Measurements from ENCODE around the gene NRL. TPM values are rescaled to one million over a fixed set of nuclear protein-coding genes. Genes with fewer than 3 reads are reported as not detected.

The NRL gene
- total RNA-seq: 1.6 and 2.0 TPM in 2 replicates

DNA sequence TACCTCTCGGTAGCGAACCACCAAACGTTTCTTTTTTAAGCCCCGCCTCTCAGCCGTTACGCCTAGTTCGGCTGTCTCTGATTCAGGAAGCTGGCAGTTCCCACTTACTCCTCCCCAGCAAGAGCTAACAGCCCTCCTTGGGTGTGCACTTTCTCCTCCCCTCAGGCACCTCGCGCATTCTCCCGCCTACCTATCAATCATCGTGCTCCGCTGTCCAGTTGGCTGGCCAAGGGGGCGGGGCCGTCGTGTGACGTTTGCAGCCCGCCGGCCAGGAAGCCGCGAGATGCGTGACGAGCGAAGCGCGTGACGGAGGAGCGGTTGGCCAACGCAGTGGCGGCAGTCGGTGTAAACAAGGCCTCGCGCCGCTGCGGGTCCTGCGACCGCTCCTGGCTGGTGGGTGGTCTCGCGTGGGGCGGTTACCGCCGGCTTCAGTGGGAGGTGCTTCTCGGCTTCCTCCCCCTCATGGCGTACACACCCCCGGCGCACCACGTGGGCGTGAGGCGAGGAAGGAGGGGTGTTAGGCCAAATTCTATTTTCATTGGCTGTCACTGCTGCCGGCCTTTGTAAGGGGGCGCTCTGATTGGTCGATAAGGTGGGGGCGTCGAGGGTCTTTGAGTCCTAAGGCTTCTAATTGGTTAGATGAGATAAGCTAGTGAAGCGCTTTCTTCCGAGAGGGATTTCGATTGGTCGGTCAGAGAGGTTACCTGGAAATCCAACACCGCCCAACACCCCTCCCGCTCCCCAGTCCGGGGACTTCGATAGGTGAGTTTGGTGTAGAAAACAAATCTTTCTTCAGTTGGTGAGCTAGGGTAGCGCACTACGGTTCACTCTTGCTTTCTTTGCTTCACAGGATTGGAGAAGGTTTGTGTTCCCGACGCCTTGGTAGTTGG lies at the start of gene NRL, which contains the start of gene DCAF11:
Gene NRL, minus strand, starts transcription at position 418 of the 890 bp plus-strand sequence. CDS start 32,101 bp downstream, outside the sequence.
Gene DCAF11, plus strand, starts transcription at position 246 of the 890 bp plus-strand sequence. CDS start 818 bp downstream, outside the sequence.

DNA sequence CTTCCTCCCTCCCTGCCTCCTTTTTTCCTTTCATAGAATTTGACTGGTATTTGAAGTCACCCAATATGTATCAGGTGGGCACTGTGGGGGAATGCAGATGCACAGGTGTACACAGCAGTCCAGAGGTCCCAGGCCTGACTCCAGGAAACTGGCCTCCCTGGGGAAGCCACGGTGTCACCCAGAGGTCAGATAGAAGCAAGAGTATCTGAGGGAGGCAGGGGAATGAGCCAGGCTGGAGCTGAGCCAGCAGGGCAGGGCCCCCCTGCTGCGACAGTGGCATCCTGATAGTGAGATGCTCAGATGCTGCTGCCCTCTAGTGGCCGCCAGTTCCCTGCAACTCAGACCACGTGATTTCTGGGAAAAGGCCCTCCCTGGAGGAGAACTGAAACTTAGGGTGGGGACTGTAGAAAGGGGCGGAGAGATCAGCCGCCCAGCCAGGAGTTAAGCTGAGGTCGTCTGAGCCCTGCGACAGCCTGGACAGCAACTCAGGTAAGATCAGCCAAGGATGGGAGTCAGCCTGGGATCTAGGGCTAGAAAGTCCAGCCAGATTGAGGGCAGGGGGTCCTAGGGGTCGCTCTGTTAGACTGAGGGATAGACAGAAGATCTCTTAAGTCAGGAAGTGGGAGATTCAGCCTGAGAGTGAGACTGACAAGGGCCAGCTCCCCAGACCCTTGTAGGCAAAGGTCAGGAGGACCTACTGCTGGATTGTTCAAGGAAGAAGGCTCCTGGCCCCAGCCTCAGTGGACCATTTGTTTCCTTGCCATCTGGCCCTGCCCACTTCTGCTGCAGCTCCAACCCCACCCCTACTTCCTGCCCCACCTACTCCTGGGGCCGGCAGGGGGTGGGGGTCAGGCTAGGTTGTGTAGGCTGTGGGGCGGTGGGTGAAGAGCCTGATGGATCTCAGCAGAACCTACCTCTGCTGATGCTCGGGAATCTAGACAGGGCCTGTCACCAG lies 46.4 kb upstream of the NRL start, which contains the start of gene IRF9:
Gene IRF9, plus strand, starts transcription at position 416 of the 955 bp plus-strand sequence. CDS start 880 bp downstream, outside the sequence.

DNA sequence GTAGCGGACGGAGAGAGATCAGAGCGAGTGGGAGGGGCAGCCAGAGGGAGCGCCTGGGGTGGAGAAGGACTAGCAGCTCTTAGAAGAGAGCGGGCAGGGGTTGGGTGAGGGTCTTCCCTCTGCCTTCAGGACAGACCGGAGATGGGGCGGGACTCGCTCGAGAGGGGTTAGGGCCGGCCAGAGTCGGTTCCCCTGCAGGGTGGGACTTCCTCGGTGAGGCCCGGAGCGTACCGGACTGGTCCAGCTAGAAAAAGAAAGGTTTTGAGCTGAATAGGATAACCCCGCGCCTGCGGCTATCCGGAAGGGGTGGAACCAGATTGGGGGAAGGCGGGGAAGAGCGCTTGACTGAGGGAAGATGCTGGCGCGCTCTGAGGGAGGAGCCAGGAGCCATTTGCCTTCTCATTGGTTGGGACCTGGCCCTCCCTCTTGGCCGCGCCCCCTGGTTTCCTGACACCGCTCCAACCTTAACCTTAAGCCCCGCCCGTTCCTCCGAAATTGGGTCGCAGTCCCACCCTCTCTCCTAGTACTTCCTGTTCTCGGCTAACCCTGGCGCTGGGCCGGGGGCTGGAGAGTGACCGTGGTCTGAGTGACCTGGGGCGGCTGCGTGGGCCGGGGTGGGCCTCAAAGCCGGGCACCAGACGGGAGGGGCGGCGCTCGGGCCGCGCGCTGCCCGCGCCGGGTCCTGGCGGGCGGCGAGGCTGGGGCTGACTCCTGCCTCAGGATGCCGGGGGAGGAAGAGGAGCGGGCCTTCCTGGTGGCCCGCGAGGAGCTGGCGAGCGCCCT lies 32.4 kb upstream of the NRL start, which contains the start of gene RNF31:
Gene RNF31, plus strand, starts transcription at position 521 of the 783 bp plus-strand sequence. Its CDS starts 201 bp downstream, at position 722.

DNA sequence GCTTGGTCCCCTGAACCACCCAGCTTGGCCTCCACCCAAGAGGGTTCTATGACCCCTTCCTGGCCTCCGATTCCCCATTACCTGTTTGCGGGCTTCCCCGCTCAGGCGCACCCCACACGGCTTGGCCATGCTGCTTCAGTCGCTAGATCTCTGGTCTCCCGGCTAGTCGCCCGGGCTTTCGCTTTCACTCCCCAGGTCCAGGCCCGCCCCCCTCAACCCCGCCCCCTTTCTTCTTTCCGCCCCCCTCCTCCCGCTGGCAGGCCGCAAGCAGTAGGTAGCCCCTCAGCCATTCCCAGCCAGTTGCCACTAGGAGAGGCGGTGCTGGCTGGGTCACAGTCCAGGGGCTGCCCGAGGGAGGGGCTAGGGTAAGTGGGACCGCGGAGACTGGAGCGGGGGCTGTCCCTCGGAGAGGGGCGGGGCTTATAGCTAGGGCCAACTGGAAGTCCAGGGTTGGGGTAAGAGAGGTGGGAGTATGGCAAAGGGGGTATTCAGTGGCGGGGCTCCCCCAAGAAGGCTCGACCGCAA lies 31.8 kb upstream of the NRL start, which contains the start of gene PSME2:
Gene PSME2, minus strand, starts transcription at position 158 of the 525 bp plus-strand sequence. Its CDS starts 29 bp downstream, at position 129.

DNA sequence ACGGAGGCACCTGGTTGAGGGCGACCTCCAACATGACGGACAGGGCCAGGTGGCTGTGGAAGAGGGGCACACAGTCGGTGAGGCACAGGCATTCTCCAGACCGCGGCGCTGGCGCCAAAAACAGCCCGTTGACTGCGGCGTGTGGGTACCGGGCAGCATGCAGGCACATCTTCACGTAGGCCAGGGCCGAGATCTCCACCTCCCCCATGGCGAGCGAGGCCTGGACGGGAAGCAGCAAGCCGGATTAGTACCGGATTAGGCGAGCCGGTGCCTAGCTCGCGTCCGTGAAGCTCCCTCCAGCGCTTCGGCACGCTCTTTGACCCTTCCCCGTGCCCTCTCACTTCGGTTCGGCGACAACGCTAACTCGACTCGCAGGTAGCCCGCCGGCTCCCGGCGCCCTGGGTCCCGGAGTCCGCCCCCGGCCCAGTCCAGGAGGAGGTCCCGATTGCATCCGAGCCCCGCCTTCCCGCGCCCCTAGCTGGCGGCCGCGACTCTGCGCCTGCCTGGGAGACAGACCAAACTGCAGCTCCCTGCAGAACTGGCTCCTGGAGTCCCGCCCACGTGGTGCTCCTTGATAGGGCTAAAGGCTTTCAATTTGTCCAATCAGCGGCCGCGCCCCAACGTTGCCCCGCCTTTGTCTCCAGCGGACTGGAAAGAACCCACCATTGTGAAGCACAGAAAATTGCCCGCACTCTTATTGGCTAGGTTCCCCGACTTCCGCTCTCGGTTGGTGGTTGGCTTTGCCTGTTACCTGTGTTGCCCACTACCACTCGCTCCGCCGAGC lies 26.5 kb upstream of the NRL start, which contains the start of gene EMC9:
Gene EMC9, minus strand, starts transcription at position 495 of the 784 bp plus-strand sequence. Its CDS starts 287 bp downstream, at position 208.

DNA sequence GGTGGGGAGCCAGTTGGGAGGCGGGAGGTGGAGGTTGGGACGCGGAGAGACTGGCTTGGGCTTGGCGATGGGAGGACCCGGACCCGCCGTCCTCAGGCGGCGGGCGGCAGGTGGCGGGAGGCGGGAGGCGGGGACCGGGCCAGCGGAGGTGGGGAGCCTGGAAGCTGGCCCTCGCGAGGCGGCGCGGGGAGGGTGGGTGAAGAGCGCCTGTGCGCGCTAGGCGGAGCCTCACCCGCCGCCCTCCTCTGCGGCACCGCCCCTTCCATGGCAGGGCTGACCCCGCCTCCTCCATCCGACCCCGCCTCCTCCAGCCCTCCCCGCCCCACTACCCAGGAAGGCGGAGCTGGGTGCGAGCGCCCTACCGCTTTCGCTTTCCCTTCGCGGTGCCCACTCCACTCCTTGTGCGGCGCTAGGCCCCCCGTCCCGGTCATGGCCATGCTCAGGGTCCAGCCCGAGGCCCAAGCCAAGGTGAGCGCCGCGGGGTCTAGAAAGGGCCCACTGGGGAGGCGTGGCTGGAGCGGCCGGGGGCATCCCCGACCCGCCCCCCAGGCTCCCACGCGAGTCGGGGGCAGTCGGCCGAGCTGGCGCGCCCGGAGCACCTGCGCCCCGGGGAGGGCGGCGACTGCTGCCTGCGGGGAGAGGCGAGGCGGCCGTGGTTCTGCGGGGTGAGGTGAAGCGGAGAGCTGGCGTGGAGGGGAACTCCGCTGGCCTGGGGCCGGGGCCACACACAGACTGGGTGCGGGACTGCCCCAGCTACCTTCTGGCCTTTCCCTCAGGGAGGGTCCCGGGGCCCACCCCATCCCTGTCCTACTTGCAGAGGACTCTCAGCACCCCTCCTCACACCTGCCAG lies 21.3 kb upstream of the NRL start, which contains the start of gene PSME1:
Gene PSME1, plus strand, starts transcription at position 361 of the 850 bp plus-strand sequence. Its CDS starts 69 bp downstream, at position 430.

DNA sequence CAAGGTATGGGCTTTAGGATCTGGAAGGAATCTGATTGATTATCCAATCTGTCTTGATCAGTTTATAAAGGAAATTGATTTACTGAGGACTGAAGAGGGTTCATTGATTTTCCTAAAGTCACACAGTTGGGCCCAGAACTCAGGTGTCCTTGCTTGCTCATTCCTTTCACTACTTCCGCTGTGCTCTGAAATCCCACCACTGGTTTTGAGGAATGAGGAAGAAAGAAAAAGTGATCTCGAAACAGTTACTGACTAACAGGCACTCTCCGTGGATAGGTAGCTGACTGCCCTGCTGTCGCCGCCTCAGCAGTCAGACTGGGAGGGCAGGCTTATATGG lies 15.6 kb upstream of the NRL start, which contains the start of gene FITM1:
Gene FITM1, plus strand, starts transcription at position 280 of the 337 bp plus-strand sequence. CDS start 905 bp downstream, outside the sequence.

DNA sequence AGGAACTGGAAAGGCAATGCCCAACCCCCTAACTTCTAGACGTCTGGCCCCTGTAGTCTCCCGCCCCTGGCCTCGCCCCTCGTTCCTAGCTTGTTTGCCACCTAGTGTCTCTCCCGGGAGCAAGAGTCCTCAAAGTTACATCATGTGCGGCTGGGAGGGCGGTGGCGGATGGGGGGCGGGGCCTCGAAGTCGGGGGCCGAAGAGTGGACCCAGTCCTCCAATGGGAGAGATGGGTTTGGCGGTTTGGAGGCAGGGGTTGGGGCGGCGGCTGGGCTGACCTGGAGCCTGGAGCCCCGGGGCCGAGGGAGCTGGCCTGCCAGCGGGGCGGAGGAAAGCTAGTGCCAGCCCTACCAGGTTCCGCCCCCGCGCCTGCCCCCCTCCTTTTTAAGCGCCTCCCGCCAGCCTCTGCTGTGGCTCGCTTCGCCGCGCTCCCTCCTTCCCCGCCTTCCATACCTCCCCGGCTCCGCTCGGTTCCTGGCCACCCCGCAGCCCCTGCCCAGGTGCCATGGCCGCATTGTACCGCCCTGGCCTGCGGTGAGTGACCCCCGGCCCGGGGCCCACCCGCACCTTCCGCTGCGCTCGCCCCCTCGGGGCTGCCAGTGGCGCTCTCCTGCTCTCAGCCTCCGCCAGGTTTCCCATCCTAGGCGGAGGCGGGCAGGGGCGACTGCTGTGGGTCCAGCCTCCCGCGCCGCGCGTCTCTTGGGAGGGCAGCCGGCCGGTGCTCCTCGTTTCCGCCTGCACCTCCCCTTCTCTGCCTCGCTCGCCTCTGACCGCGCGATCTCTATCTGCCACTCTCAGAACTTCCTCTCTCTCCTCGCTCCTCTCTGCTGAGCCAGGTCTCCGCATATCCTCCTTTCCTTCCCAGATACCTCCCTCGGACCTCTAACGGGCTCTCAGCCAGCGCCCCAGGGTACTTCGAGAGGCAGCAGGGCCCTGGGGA lies 20.6 kb downstream of the NRL start, which contains the start of gene PCK2:
Gene PCK2, plus strand, starts transcription at position 411 of the 940 bp plus-strand sequence. Its CDS starts 95 bp downstream, at position 506.

DNA sequence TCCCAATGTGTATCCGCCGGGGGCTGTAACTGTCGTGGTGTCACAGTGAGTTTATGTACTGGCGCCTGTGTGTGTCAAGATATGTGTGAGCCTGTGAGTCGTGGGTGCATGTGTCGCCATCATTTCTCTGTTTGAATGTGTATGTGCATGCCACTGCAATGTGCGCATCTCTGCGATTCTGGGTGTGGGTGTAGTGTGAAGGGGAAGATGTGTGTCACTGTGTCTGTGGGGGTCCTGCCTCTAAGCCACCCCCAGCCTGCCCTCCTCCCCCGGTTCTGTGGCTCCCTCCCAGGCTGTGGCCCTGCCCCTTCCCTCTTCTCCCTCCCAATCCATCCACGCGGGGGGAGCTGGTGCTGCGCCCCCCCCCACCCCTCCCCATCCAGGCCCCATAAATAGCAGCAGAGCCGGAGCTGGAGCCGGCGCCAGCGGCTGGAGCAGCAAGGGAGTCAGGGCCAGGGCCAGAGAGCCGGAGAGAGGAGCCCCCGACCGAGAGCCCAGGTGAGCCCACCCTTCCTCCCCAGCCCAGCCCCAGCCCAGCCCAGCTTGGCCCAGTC lies 43.5 kb downstream of the NRL start, which contains the start of gene CPNE6:
Gene CPNE6, plus strand, starts transcription at position 419 of the 554 bp plus-strand sequence. CDS start 1,375 bp downstream, outside the sequence.

DNA sequence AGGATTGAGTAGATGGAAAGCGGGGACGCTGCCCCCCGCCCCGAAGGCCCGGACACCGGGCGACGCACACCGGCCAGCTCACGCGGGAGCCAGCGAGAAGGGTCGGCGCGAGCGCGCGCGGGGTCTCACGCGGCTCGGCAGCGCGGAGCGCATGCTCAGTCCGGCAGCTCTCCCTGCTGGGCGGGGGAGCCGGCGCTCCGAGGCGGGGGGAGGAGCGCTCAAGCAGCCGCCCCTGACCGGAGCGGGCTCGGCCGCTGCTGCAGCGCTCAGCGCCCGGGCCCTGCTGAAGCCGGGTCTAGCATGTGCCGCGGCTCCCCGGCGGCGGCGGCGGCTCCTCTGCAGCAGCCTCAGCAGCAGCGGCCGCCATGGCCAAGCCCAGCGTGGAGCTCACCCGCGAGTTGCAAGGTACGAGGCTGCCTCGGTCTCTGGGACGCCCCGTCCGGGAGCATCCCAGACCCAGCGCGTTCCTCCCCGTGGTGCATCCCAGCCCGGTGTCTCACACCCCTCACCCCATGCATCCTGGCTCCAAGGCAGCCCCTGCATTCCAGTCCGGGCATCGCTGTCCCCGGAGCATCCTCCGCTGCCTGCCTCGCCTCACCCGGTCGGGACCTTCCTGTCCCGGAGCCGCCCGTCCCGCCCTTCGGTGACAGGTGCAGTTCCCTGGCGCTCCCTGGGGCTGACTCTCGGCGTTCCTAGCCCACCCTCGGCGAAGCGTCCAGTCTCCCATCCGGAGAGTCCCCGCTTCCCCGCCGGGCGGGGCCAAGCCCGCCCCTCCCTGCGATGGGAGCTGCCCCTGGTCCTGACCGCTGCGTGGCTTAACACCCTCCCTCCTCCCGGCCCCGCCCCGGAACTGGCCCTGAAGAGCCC lies 62.7 kb downstream of the NRL start, which contains the start of gene CARMIL3:
Gene CARMIL3, plus strand, starts transcription at position 221 of the 867 bp plus-strand sequence. Its CDS starts 145 bp downstream, at position 366.

Small RNA genes within 50 kb of the gene (small RNA-seq; reads per million reads assigned to genes)
- 0.17 reads per million for gene RNA5SP383

Other genes starting within 250 kb of the NRL start
- 41.6 and 45.1 TPM in 2 replicates for gene DHRS4, start 161.2 kb downstream of the NRL start, total RNA-seq
- gene DHRS4L2, start 126.0 kb downstream of the NRL start, total RNA-seq: 9.4 and 12.6 TPM in 2 replicates
- gene CARMIL3, start 62.9 kb downstream of the NRL start, total RNA-seq: under 0.01 TPM in 2 replicates
- not detected in 2 replicates for gene CPNE6, start 43.4 kb downstream of the NRL start, total RNA-seq
- gene PCK2, start 20.6 kb downstream of the NRL start, total RNA-seq: 20.4 and 23.9 TPM in 2 replicates
- 88.3 and 88.7 TPM in 2 replicates for gene DCAF11, start 172 bp downstream of the NRL start, total RNA-seq
- gene FITM1, start 15.7 kb upstream of the NRL start, total RNA-seq: 0.39 and 1.7 TPM in 2 replicates
- gene PSME1, start 21.2 kb upstream of the NRL start, total RNA-seq: 22.4 and 72.6 TPM in 2 replicates
- gene EMC9, start 26.6 kb upstream of the NRL start, total RNA-seq: 11.4 and 13.6 TPM in 2 replicates
- 32.6 and 48.4 TPM in 2 replicates for gene PSME2, start 31.7 kb upstream of the NRL start, total RNA-seq
- 75.4 and 87.3 TPM in 2 replicates for gene RNF31, start 32.5 kb upstream of the NRL start, total RNA-seq
- gene IRF9, start 46.3 kb upstream of the NRL start, total RNA-seq: 42.4 and 46.6 TPM in 2 replicates
- gene REC8, start 57.1 kb upstream of the NRL start, total RNA-seq: 14.2 and 15.7 TPM in 2 replicates
- 20.4 and 36.2 TPM in 2 replicates for gene IPO4, start 73.9 kb upstream of the NRL start, total RNA-seq
- 73.8 and 74.5 TPM in 2 replicates for gene TM9SF1, start 80.5 kb upstream of the NRL start, total RNA-seq
- gene TSSK4, start 90.7 kb upstream of the NRL start, total RNA-seq: 0.54 TPM in 1 of 2 replicates, not detected in the other
- 20.5 and 22.0 TPM in 2 replicates for gene CHMP4A, start 98.5 kb upstream of the NRL start, total RNA-seq
- gene MDP1, start 101.1 kb upstream of the NRL start, total RNA-seq: 15.3 and 15.6 TPM in 2 replicates
- gene NEDD8, start 117.4 kb upstream of the NRL start, total RNA-seq: 99.8 and 112 TPM in 2 replicates
- gene GMPR2, start 118.0 kb upstream of the NRL start, total RNA-seq: 79.6 and 117 TPM in 2 replicates
- gene TINF2, start 127.7 kb upstream of the NRL start, total RNA-seq: 57.4 and 70.3 TPM in 2 replicates
- gene TGM1, start 148.2 kb upstream of the NRL start, total RNA-seq: 33.4 and 35.4 TPM in 2 replicates
- 51.1 and 51.4 TPM in 2 replicates for gene RABGGTA, start 156.6 kb upstream of the NRL start, total RNA-seq
- gene DHRS1, start 184.8 kb upstream of the NRL start, total RNA-seq: 27.1 and 27.9 TPM in 2 replicates
- gene NOP9, start 184.9 kb upstream of the NRL start, total RNA-seq: 20.4 and 30.3 TPM in 2 replicates
- gene CIDEB, start 193.0 kb upstream of the NRL start, total RNA-seq: 9.0 and 11.0 TPM in 2 replicates
- gene LTB4R2, start 195.2 kb upstream of the NRL start, total RNA-seq: 6.3 and 6.8 TPM in 2 replicates
- 2.4 and 3.1 TPM in 2 replicates for gene LTB4R, start 196.6 kb upstream of the NRL start, total RNA-seq
- 2.0 and 2.7 TPM in 2 replicates for gene ADCY4, start 220.1 kb upstream of the NRL start, total RNA-seq
- 7.5 and 13.0 TPM in 2 replicates for gene RIPK3, start 225.0 kb upstream of the NRL start, total RNA-seq